Ishikawa (cell line): ENCODE measurements around the gene COMMD4.

Experiments used
- CEBPB ChIP-seq: IDR thresholded peaks from 2 replicates; pipeline ENCODE4 v1.6.1; 2012
- CREB1 ChIP-seq: IDR thresholded peaks from 2 replicates; pipeline ENCODE4 v1.6.1; 2012; ENCODE audit warnings: low read depth
- EGR1 ChIP-seq: IDR thresholded peaks from 2 replicates; pipeline ENCODE4 v1.6.1; 2012
- EP300 ChIP-seq: IDR thresholded peaks from 2 replicates; pipeline ENCODE4 v1.6.1; 2012; ENCODE audit warnings: borderline replicate concordance
- FOXM1 ChIP-seq: IDR thresholded peaks from 2 replicates; pipeline ENCODE4 v1.6.1; 2012; ENCODE audit warnings: low read depth, borderline replicate concordance
- MAX ChIP-seq: IDR thresholded peaks from 2 replicates; pipeline ENCODE4 v1.6.1; 2012
- NFIC ChIP-seq: IDR thresholded peaks from 2 replicates; pipeline ENCODE4 v1.6.1; 2012
- RAD21 ChIP-seq: IDR thresholded peaks from 2 replicates; pipeline ENCODE4 v1.6.1; 2012; ENCODE audit warnings: low read depth
- TAF1 ChIP-seq: IDR thresholded peaks from 2 replicates; pipeline ENCODE4 v1.6.1; 2012; ENCODE audit warnings: low read depth, mild to moderate bottlenecking
- TCF12 ChIP-seq: IDR thresholded peaks from 2 replicates; pipeline ENCODE4 v1.6.1; 2012; ENCODE audit warnings: low read depth
- TEAD4 ChIP-seq: IDR thresholded peaks from 2 replicates; pipeline ENCODE4 v1.6.1; 2012
- USF1 ChIP-seq: IDR thresholded peaks from 2 replicates; pipeline ENCODE4 v1.6.1; 2012
- YY1 ChIP-seq: IDR thresholded peaks from 2 replicates; pipeline ENCODE4 v1.6.1; 2012; ENCODE audit warnings: low read depth
- ZBTB7A ChIP-seq: IDR thresholded peaks from 2 replicates; pipeline ENCODE4 v1.6.1; 2012; ENCODE audit warnings: low read depth
- TF ChIP-seq, protein P1 (sequence below): IDR thresholded peaks from 2 replicates; pipeline ENCODE4 v1.6.1; 2012; ENCODE audit warnings: low read depth, mild to moderate bottlenecking

Gene COMMD4

DNA sequence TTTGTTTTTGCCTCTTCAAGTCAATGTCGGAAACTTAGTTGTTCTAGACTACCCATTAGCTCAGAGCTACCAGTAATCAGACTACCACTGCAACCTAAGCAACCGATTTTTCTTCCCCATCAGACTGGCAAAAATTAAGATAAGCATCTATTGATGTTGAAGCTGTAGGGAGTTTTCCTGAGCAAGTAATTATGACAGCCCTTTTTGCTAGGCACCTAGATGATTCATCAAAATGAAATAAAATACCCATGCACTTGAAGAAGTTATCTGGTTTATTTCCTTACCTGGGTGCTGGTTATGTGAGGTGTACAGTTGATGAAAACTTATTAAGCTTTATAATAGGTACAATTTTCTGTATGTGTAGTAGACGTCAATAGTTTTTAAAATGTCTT, 554 bp upstream of the COMMD4 start:
- TF ChIP-seq FOXM1 = no peak
- no peak for TF ChIP-seq TCF12
- TF ChIP-seq NFIC = no peak
- TF ChIP-seq TEAD4 = no peak
- TF ChIP-seq, protein P1, sequence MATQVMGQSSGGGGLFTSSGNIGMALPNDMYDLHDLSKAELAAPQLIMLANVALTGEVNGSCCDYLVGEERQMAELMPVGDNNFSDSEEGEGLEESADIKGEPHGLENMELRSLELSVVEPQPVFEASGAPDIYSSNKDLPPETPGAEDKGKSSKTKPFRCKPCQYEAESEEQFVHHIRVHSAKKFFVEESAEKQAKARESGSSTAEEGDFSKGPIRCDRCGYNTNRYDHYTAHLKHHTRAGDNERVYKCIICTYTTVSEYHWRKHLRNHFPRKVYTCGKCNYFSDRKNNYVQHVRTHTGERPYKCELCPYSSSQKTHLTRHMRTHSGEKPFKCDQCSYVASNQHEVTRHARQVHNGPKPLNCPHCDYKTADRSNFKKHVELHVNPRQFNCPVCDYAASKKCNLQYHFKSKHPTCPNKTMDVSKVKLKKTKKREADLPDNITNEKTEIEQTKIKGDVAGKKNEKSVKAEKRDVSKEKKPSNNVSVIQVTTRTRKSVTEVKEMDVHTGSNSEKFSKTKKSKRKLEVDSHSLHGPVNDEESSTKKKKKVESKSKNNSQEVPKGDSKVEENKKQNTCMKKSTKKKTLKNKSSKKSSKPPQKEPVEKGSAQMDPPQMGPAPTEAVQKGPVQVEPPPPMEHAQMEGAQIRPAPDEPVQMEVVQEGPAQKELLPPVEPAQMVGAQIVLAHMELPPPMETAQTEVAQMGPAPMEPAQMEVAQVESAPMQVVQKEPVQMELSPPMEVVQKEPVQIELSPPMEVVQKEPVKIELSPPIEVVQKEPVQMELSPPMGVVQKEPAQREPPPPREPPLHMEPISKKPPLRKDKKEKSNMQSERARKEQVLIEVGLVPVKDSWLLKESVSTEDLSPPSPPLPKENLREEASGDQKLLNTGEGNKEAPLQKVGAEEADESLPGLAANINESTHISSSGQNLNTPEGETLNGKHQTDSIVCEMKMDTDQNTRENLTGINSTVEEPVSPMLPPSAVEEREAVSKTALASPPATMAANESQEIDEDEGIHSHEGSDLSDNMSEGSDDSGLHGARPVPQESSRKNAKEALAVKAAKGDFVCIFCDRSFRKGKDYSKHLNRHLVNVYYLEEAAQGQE = no peak
- no peak for TF ChIP-seq MAX
- no peak for TF ChIP-seq TAF1
- TF ChIP-seq YY1 = no peak
- no peak for TF ChIP-seq RAD21
- TF ChIP-seq CREB1 = no peak
- no peak for TF ChIP-seq ZBTB7A
- no peak for TF ChIP-seq CEBPB
- TF ChIP-seq USF1 = no peak
- TF ChIP-seq EGR1 = no peak
- no peak for TF ChIP-seq EP300

GRCh38 chr15:75338661-75339240, 2.9 kb downstream of the COMMD4 start:
- TF ChIP-seq FOXM1 (no peak), RAD21 (no peak), MAX (no peak), EGR1 (no peak), NFIC (no peak), USF1 (no peak), CEBPB (no peak), ZBTB7A (no peak), TCF12 (no peak), YY1 (no peak), EP300 (no peak), TEAD4 (no peak), CREB1 (no peak), TAF1 (no peak)
- TF ChIP-seq, protein P1 = no peak

DNA sequence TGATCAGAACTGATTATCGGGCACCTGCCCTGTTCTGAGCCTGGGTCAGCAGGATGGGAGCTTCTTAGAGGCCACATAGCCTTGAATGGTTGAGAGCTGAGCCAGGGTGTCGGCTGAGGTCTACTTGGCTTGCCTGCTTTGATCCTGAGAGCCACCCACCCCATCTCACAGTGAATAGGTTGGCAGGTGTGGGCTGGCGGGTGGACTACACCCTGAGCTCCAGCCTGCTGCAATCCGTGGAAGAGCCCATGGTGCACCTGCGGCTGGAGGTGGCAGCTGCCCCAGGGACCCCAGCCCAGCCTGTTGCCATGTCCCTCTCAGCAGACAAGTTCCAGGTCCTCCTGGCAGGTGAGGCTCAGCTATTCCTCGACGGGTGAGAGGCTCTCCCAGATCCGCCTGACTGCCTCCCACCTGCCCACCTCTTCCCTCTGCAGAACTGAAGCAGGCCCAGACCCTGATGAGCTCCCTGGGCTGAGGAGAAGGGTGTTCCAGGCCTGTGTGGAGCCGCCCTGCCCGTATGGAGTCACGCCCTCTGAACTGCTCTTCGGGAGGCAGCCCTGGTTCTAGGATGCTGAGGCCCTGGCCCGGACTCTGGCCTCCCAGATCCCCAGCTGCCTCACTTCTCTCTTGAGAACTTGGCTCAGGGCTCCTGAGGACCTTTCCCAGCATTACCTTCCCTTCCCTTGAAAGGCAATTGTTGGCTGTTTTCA, 3.8 kb downstream of the COMMD4 start:
- no peak for TF ChIP-seq ZBTB7A
- no peak for TF ChIP-seq NFIC
- no peak for TF ChIP-seq TAF1
- TF ChIP-seq USF1 = no peak
- no peak for TF ChIP-seq RAD21
- TF ChIP-seq TEAD4 = no peak
- no peak for TF ChIP-seq TCF12
- TF ChIP-seq CEBPB = no peak
- no peak for TF ChIP-seq CREB1
- no peak for TF ChIP-seq YY1
- no peak for TF ChIP-seq FOXM1
- no peak for TF ChIP-seq EP300
- no peak for TF ChIP-seq EGR1
- no peak for TF ChIP-seq MAX

DNA sequence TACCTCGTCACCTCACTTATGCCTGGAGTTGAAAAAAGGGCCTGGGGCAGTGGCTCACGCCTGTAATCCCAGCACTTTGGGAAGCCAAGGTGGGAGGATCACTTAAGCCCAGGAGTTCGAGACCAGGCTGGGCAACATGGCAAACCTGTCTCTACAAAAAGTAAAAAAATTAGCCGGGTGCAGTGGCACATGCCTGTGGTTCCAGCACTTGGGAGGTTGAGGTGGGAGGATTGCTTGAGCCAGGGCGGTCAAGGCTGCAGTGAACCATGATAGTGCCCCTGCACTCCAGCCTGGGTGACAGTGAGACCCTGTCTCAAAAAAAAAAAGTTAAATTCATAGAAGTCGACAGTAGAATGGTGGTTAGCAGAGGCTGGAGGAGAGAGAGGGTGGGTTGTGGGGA, 6.4 kb downstream of the COMMD4 start:
- no peak for TF ChIP-seq EGR1
- no peak for TF ChIP-seq CREB1
- no peak for TF ChIP-seq TAF1
- no peak for TF ChIP-seq RAD21
- TF ChIP-seq EP300 = no peak
- no peak for TF ChIP-seq YY1
- TF ChIP-seq, protein P1 = no peak
- TF ChIP-seq MAX = no peak
- TF ChIP-seq USF1 = no peak
- TF ChIP-seq NFIC = no peak
- no peak for TF ChIP-seq ZBTB7A
- TF ChIP-seq CEBPB = no peak
- TF ChIP-seq TCF12 = no peak
- TF ChIP-seq TEAD4 = no peak
